ENCODE data around the gene TMEM168. TPM values are rescaled to one million over a fixed set of nuclear protein-coding genes. Genes with fewer than 3 reads are reported as not detected.

TMEM168 gene
- total RNA-seq, 1 donor from 2014 or later = 26.3 TPM

- intact Hi-C loops (cut with DNase I) = no loop called here
- Histone ChIP-seq H3K27ac (no peak overlapping the region), H3K4me3 (no peak overlapping the region), H3K27me3 (no peaks in the 10 kb centered on the region), H3K36me3 (no peaks in the 10 kb centered on the region), H3K9me3 (no peaks in the 10 kb centered on the region), H3K4me1 (no peaks in the 10 kb centered on the region)
- DNase-seq = no peak
- TF ChIP-seq CTCF (IDR thresholded peaks at IDR 0.05) = no peak
- ATAC-seq = no peak
Observed at GRCh38 chr7:112714917-112715316, 75.3 kb downstream of the TMEM168 start.

Measured in upper lobe of right lung (tissue), 1 donor.